Urinary bladder (tissue), 4 donors: ENCODE measurements around the gene CCZ1B. TPM values are rescaled to one million over a fixed set of nuclear protein-coding genes. Genes with fewer than 3 reads are reported as not detected.
"Not testable (repeated sequence)": the region's sequence is repeated elsewhere in the genome, so short reads cannot be mapped to it uniquely, and the experiment has no call there.

Experiments used
- DNase-seq: peaks from one replicate; pipeline ENCODE4 v3.0.0-alpha.2; 2015; ENCODE audit errors: extremely low spot score
- H3K27ac ChIP-seq: one replicate; pipeline ENCODE4 v1.5.1; 2013; ENCODE audit warnings: low read depth, mild to moderate bottlenecking, moderate library complexity
- H3K36me3 ChIP-seq: one replicate; pipeline ENCODE4 v1.6.1; 2013; ENCODE audit warnings: mild to moderate bottlenecking, moderate library complexity; ENCODE audit not compliant: insufficient read depth
- H3K4me1 ChIP-seq: one replicate; pipeline ENCODE4 v1.6.1; 2013; ENCODE audit warnings: mild to moderate bottlenecking, moderate library complexity; ENCODE audit not compliant: insufficient read depth
- H3K4me3 ChIP-seq: one replicate; pipeline ENCODE4 v1.5.1; 2013; ENCODE audit warnings: low read depth, low read length
- WGBS: extraction: QIAGEN DNeasy Blood & Tissue Kit; methylation state at CpG from one replicate; pipeline ENCODE4 v1.1.7; 2013; 5-methylcytosine and 5-hydroxymethylcytosine counted together
- polyA plus RNA-seq: library from polyadenylated mRNA; stranded (reverse); fragments of 200-250 nt; gene quantifications from one replicate; pipeline ENCODE4 v1.2.3, GENCODE V29; 2013
- total RNA-seq: library from RNA; depleted of rRNA; stranded (reverse); fragments of >200 nt; gene quantifications from one replicate; pipeline ENCODE4 v1.2.3, GENCODE V29; 2014
- donor health status: healthy with polysubstance abuse.
- donor health status: healthy.

The CCZ1B gene
- total and polyA plus RNA-seq, 2 donors, result 21.1 to 147 TPM

- H3K4me1 ChIP-seq, H3K27ac ChIP-seq, DNase-seq, H3K36me3 ChIP-seq, H3K4me3 ChIP-seq: not testable (repeated sequence)
- WGBS, result 67% methylated on average over 16 of the region's 16 CpGs
These were observed 19.9 kb upstream of the CCZ1B start for GRCh38 chr7:6845971-6846449.

GRCh38 chr7:6843654-6844053, 17.6 kb upstream of the CCZ1B start:
- H3K27ac ChIP-seq, H3K36me3 ChIP-seq, H3K4me1 ChIP-seq, DNase-seq, H3K4me3 ChIP-seq: not testable (repeated sequence)
- 64% methylated on average over 6 of the region's 6 CpGs for WGBS

- not testable (repeated sequence) for H3K27ac ChIP-seq, DNase-seq, H3K4me3 ChIP-seq, H3K36me3 ChIP-seq, H3K4me1 ChIP-seq
- 28% methylated on average over 5 of the region's 5 CpGs for WGBS
These were observed 17.0 kb upstream of the CCZ1B start for GRCh38 chr7:6843092-6843491.

GRCh38 chr7:6842278-6842921, 16.3 kb upstream of the CCZ1B start:
- H3K36me3 ChIP-seq, H3K4me1 ChIP-seq, H3K27ac ChIP-seq, H3K4me3 ChIP-seq: not testable (repeated sequence)
- WGBS, result 62% methylated on average over 20 of the region's 20 CpGs
- DNase-seq, result peak; percentile 23

GRCh38 chr7:6837081-6837480, 11.0 kb upstream of the CCZ1B start:
- H3K27ac ChIP-seq, H3K36me3 ChIP-seq, H3K4me3 ChIP-seq, H3K4me1 ChIP-seq, DNase-seq: not testable (repeated sequence)
- WGBS, result 91% methylated on average over 10 of the region's 10 CpGs

GRCh38 chr7:6835521-6835920, 9.4 kb upstream of the CCZ1B start:
- 63% methylated on average over 3 of the region's 3 CpGs for WGBS
- not testable (repeated sequence) for H3K4me3 ChIP-seq, H3K27ac ChIP-seq, H3K36me3 ChIP-seq, H3K4me1 ChIP-seq, DNase-seq

- DNase-seq, result no peak
- Histone ChIP-seq H3K36me3 (no peaks in the 10 kb centered on the region), H3K27ac (no peak overlapping the region), H3K4me1 (no peaks in the 10 kb centered on the region), H3K4me3 (no peak overlapping the region)
- whole genome bisulfite sequencing, result 90% methylated on average over 6 of the region's 6 CpGs
These were observed 7.6 kb upstream of the CCZ1B start for GRCh38 chr7:6833636-6834035.

- H3K4me1 ChIP-seq, result no peaks in the 10 kb centered on the region
- no peaks in the 10 kb centered on the region for H3K36me3 ChIP-seq
- no peak overlapping the region for H3K4me3 ChIP-seq
- WGBS, result 77% methylated on average over 7 of the region's 7 CpGs
- DNase-seq, result no peak
- no peak overlapping the region for H3K27ac ChIP-seq
These were observed 5.1 kb upstream of the CCZ1B start for GRCh38 chr7:6831018-6831725.

GRCh38 chr7:6830026-6830425, 4.0 kb upstream of the CCZ1B start:
- not testable (repeated sequence) for DNase-seq, H3K36me3 ChIP-seq, H3K4me3 ChIP-seq, H3K27ac ChIP-seq, H3K4me1 ChIP-seq
- 74% methylated on average over 6 of the region's 6 CpGs for WGBS

- H3K27ac ChIP-seq, H3K36me3 ChIP-seq, DNase-seq, H3K4me1 ChIP-seq, H3K4me3 ChIP-seq: not testable (repeated sequence)
- 73% methylated on average over 5 of the region's 5 CpGs for WGBS
These were observed 3.5 kb upstream of the CCZ1B start for GRCh38 chr7:6829616-6830015.

- WGBS, result 58% methylated on average over 12 of the region's 12 CpGs
- not testable (repeated sequence) for H3K27ac ChIP-seq, H3K4me1 ChIP-seq, H3K36me3 ChIP-seq, H3K4me3 ChIP-seq, DNase-seq
These were observed 1.1 kb upstream of the CCZ1B start for GRCh38 chr7:6827180-6827579.

- not testable (repeated sequence) for DNase-seq, H3K4me3 ChIP-seq, H3K4me1 ChIP-seq, H3K36me3 ChIP-seq, H3K27ac ChIP-seq
- WGBS, result 36% methylated on average over 10 of the region's 42 CpGs
These were observed 594 bp downstream of the CCZ1B start for GRCh38 chr7:6825236-6826125.

- H3K36me3 ChIP-seq, DNase-seq, H3K27ac ChIP-seq, H3K4me1 ChIP-seq, H3K4me3 ChIP-seq: not testable (repeated sequence)
- WGBS, result 91% methylated on average over 6 of the region's 6 CpGs
These were observed 4.5 kb downstream of the CCZ1B start for GRCh38 chr7:6821622-6822021.
